ENCODE results near the gene CLRN3. TPM values are rescaled to one million over a fixed set of nuclear protein-coding genes. Genes with fewer than 3 reads are reported as not detected.

The CLRN3 gene
- total and polyA plus RNA-seq, 9 donors, result 0.24 TPM; not detected in 8

GRCh38 chr10:127890832-127891334 lies 1.9 kb downstream of the CLRN3 start:
- intact Hi-C loops (cut with DNase I), result no loop called here
- no peak overlapping the region for H3K4me3 ChIP-seq
- TF ChIP-seq, protein P1, sequence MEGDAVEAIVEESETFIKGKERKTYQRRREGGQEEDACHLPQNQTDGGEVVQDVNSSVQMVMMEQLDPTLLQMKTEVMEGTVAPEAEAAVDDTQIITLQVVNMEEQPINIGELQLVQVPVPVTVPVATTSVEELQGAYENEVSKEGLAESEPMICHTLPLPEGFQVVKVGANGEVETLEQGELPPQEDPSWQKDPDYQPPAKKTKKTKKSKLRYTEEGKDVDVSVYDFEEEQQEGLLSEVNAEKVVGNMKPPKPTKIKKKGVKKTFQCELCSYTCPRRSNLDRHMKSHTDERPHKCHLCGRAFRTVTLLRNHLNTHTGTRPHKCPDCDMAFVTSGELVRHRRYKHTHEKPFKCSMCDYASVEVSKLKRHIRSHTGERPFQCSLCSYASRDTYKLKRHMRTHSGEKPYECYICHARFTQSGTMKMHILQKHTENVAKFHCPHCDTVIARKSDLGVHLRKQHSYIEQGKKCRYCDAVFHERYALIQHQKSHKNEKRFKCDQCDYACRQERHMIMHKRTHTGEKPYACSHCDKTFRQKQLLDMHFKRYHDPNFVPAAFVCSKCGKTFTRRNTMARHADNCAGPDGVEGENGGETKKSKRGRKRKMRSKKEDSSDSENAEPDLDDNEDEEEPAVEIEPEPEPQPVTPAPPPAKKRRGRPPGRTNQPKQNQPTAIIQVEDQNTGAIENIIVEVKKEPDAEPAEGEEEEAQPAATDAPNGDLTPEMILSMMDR (IDR thresholded peaks at IDR 0.05), result no peak
- TF ChIP-seq EP300 (IDR thresholded peaks at IDR 0.05) (no peak), POLR2A (IDR thresholded peaks at IDR 0.05) (no peak)
- 79 to 87% (median 86%) methylated on average over 3 of the region's 3 CpGs for WGBS, 3 donors
- no peaks in the 10 kb centered on the region for H3K9me3 ChIP-seq
- H3K27me3 ChIP-seq, result no peaks in the 10 kb centered on the region
- no peak overlapping the region for H3K27ac ChIP-seq
- H3K36me3 ChIP-seq, result no peaks in the 10 kb centered on the region
- H3K4me1 ChIP-seq (ENCODE audit: insufficient read depth), result peaks cover 2% of the 10 kb centered on the region
- no peak for DNase-seq

DNA sequence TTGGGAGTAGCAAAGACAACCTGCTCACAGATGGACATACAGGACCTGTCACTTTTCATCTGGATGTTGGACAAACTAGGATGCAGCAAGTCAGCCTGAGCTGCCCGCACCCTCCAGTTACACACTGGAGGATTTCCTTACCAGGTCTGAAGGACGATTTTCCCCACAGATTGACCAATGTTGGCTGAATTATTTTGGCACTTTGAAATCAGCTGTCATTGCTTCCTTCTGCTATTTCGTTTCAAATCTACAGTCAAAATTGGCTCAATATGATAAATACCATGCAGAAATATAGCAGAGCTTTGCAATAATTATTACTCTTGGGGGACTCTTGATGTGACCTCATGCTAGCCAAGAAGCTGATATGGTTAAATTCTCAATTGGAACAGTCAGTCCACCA lies 2.5 kb downstream of the CLRN3 start:
- WGBS, 3 donors, result 75 to 76% (median 75%) methylated on average over 3 of the region's 3 CpGs
- no peak overlapping the region for H3K27ac ChIP-seq

DNA sequence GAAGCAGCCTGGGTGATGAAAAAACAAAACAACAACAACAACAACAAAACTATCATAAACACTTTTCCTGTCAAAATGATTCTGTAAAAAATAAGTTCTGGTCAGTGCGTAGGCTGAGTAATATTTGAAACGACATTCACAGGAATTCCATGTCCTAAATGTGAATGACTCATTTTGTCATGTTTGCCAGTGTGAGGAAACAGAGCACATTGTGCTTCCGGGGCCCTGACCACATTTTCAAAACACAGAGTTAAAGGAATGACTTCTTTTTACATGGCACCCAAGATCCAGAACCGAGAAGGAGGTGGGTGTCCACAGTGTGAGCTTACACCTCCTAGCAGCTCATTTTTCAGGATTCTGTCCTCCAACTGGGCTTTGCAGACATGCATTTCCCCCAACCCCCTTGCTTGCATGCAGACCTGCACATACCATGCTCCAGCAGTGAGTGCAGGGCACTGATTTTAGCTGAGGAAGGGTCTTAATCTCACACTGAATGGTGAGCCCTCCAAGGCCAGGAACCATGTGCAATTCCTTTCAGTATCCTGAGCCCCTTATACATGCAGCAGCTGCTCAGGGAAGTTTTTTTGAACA lies 3.0 kb downstream of the CLRN3 start:
- Histone ChIP-seq H3K36me3 (no peaks in the 10 kb centered on the region), H3K4me3 (no peak overlapping the region), H3K27me3 (no peaks in the 10 kb centered on the region), H3K27ac (no peak overlapping the region), H3K4me1 (ENCODE audit: insufficient read depth) (peaks cover 2% of the 10 kb centered on the region), H3K9me3 (no peaks in the 10 kb centered on the region)
- no peak for TF ChIP-seq EP300 (IDR thresholded peaks at IDR 0.05)
- TF ChIP-seq, protein P1 (IDR thresholded peaks at IDR 0.05), result no peak
- TF ChIP-seq POLR2A (IDR thresholded peaks at IDR 0.05), result no peak
- no peak for DNase-seq
- intact Hi-C loops (cut with DNase I), result no loop called here
- WGBS, 3 donors, result 45 to 47% (median 46%) methylated on average over 4 of the region's 4 CpGs

More for the DNA sequence above, 2.5 kb downstream of the CLRN3 start:
- intact Hi-C loops (cut with DNase I), result no loop called here
- no peaks in the 10 kb centered on the region for H3K9me3 ChIP-seq
- no peaks in the 10 kb centered on the region for H3K36me3 ChIP-seq
- H3K4me1 ChIP-seq (ENCODE audit: insufficient read depth), result peaks cover 2% of the 10 kb centered on the region
- H3K27me3 ChIP-seq, result no peaks in the 10 kb centered on the region
- H3K4me3 ChIP-seq, result no peak overlapping the region
- TF ChIP-seq, protein P1 (IDR thresholded peaks at IDR 0.05), result no peak
- TF ChIP-seq POLR2A (IDR thresholded peaks at IDR 0.05), result no peak
- TF ChIP-seq EP300 (IDR thresholded peaks at IDR 0.05), result no peak
- no peak for DNase-seq

DNA sequence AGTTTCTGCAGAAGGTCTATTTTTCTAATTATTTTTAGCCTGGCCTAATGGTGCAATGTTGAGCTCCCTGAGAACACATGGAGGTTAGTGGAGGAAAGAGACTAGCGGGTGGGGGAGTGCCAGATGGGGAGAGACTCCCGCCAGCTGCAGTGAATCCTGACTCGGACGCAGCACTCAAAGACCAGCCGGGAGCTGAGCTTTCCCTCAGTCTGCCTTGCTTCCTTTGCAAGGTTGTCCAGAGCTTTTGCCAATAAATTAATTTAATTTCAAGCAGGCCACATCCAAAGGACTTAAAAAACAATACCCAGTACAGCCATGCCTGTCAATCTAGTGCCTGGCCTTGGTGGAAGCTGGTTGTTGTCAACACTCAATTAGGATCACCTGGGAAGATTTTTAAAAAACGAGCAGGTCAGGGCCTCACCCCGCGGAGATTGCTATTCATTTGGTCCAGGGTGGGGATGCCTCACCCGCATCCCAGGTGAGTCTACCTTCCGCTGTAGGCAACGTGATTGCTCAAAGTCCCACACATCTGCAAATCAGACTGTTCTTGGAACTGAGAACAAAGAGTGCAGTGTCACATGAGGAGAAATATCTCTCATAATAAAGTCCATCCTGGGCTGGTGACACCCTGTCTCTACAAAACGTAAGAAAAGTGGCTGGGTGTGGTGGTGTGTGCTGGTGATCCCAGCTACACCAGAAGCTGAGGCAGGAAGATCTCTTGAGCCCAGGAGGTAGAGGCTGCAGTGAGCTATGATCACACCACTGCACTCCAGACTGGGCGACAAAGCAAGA lies 4.0 kb downstream of the CLRN3 start:
- DNase-seq, result no peak
- 80 to 84% (median 82%) methylated on average over 13 of the region's 13 CpGs for WGBS, 3 donors
- no peaks in the 10 kb centered on the region for H3K9me3 ChIP-seq
- intact Hi-C loops (cut with DNase I), result no loop called here
- no peak overlapping the region for H3K27ac ChIP-seq
- H3K36me3 ChIP-seq, result no peaks in the 10 kb centered on the region
- TF ChIP-seq POLR2A (IDR thresholded peaks at IDR 0.05) (no peak), EP300 (IDR thresholded peaks at IDR 0.05) (no peak)
- TF ChIP-seq, protein P1 (IDR thresholded peaks at IDR 0.05), result no peak
- no peak overlapping the region for H3K4me3 ChIP-seq
- no peaks in the 10 kb centered on the region for H3K27me3 ChIP-seq
- peaks cover 2% of the 10 kb centered on the region for H3K4me1 ChIP-seq (ENCODE audit: insufficient read depth)

All from ovary (tissue), 9 donors.